ENCODE data around the gene IL5RA.

Gene IL5RA

DNA sequence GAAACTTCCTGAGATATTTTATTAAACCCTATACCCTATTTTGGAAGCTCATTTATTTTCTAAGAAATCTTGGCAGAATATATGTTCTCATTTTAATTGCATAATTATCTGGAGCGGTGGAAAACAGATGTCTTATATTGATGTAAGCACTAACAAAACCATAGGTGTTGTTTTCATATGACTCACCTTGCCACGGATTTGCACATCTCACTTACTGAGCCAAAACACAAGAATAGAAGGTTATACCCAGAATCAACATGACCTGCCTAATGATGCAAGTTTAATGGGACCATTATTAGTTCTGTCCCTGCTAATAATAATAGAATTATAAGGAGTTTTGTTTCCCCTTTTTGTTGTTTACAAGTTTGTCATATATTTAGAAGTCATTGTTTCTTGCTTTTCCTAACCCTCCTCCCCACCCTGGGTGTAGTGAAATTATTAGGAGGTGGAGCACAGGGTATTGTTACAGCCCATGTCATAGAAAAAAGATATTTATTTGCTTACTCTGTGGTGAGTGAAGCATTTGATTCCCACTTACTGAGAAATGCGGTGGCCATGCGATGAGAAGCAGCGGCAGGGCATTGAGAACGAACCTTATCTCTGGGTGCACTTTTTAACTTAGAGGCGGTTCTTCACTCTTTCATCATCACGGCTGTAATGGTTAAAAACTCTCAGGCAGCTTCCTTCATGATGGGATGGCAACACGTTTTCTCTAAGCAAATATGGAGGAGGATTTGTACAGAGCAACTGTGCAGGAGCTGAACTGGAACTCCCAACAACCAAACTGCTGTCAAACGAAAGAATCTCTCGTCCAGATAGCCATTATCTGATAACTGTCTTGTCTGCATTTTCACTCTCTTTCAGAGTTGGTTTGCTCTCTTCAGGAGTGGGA is 521 bp downstream of the IL5RA start:
- no peak for DNase-seq (ENCODE audit: low read depth)
- no peak overlapping the region for H3K4me3 ChIP-seq (ENCODE audit: low read depth, low read length)
- TF ChIP-seq, protein P1, sequence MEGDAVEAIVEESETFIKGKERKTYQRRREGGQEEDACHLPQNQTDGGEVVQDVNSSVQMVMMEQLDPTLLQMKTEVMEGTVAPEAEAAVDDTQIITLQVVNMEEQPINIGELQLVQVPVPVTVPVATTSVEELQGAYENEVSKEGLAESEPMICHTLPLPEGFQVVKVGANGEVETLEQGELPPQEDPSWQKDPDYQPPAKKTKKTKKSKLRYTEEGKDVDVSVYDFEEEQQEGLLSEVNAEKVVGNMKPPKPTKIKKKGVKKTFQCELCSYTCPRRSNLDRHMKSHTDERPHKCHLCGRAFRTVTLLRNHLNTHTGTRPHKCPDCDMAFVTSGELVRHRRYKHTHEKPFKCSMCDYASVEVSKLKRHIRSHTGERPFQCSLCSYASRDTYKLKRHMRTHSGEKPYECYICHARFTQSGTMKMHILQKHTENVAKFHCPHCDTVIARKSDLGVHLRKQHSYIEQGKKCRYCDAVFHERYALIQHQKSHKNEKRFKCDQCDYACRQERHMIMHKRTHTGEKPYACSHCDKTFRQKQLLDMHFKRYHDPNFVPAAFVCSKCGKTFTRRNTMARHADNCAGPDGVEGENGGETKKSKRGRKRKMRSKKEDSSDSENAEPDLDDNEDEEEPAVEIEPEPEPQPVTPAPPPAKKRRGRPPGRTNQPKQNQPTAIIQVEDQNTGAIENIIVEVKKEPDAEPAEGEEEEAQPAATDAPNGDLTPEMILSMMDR (conservative IDR thresholded peaks at IDR 0.05; ENCODE audit: low read depth, low read length), result no peak

GRCh38 chr3:3107858-3108257 is 2.3 kb downstream of the IL5RA start:
- H3K4me3 ChIP-seq (ENCODE audit: low read depth, low read length), result no peak overlapping the region
- TF ChIP-seq, protein P1 (conservative IDR thresholded peaks at IDR 0.05; ENCODE audit: low read depth, low read length), result no peak
- DNase-seq (ENCODE audit: low read depth), result no peak

GRCh38 chr3:3107181-3107580 is 3.0 kb downstream of the IL5RA start:
- TF ChIP-seq, protein P1 (conservative IDR thresholded peaks at IDR 0.05; ENCODE audit: low read depth, low read length), result no peak
- H3K4me3 ChIP-seq (ENCODE audit: low read depth, low read length), result no peak overlapping the region
- no peak for DNase-seq (ENCODE audit: low read depth)

DNA sequence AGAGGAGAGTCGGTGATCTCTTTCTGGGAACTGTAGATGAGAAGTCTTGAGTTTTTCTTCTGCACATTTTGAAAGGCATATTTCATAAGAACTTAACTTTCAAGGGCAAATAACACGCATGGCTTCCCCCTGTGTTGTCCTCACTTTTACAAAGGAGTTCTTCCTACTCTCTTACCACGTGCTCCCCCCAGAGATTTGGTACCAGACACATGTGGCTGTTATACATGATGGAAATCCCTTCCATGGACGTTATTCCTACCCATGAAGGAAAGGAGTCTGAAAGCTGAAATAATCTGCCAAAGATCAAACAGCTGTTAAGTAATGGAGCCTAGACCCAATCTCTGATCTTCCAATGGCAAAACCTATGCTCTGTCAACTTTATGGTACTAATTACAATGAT is 4.4 kb downstream of the IL5RA start:
- no peak for DNase-seq (ENCODE audit: low read depth)
- H3K4me3 ChIP-seq (ENCODE audit: low read depth, low read length), result no peak overlapping the region
- TF ChIP-seq, protein P1 (conservative IDR thresholded peaks at IDR 0.05; ENCODE audit: low read depth, low read length), result no peak

DNA sequence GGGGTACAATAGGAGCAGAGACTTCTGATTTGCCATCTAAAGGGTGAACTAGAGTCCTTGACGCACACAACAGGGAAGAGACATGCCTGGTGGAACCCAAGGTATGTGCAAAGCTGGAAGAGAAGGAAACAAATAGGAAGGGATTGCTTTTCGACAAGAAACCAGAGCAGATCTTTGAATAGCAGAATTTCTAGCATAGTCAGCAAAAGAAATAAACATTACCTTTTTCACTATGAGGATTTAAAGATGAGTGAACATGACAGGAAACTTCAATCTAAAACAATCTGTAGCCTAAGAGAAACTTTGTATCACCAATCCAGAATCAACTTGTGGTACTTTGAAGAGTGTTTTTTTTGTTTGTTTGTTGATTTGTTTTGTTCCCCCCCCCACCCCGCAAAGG is 4.9 kb downstream of the IL5RA start:
- DNase-seq (ENCODE audit: low read depth), result no peak
- H3K4me3 ChIP-seq (ENCODE audit: low read depth, low read length), result no peak overlapping the region
- TF ChIP-seq, protein P1 (conservative IDR thresholded peaks at IDR 0.05; ENCODE audit: low read depth, low read length), result no peak

DNA sequence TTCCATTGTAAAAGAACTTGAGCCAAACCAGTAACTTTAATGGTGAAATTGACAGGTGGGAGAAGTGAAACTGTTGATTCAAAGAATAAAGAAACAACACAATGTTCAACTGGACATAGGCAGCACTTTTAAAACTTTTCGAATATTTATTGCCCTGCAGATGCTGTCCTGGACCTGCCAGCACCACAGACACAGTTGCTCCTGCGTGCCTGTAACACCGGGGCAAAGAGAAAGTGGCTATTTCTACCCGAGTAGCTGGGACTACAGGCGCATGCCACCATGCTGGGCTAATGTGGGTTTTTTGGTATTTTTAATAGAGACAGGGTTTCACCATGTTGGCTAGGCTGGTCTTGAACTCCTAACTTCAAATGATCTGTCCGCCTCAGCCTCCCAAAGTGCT is 7.4 kb downstream of the IL5RA start:
- TF ChIP-seq, protein P1 (conservative IDR thresholded peaks at IDR 0.05; ENCODE audit: low read depth, low read length), result no peak
- H3K4me3 ChIP-seq (ENCODE audit: low read depth, low read length), result no peak overlapping the region
- no peak for DNase-seq (ENCODE audit: low read depth)

Measured in choroid plexus epithelial cell (primary cell).